ENCODE results near the gene AP3B2.

Gene AP3B2

GRCh38 chr15:82666606-82667005 is 43.1 kb downstream of the AP3B2 start:
- no peak overlapping the region for H2AFZ ChIP-seq (ENCODE audit: insufficient read depth, low read length, poor library complexity)
- H3K36me3 ChIP-seq (ENCODE audit: control insufficient read depth in 1 of 2, insufficient read depth in 2 of 2, low read length in 2 of 2), result no peaks in the 10 kb centered on the region
- no peak overlapping the region for H4K8ac ChIP-seq (ENCODE audit: low read depth, low read length)
- no peak overlapping the region for H2BK12ac ChIP-seq (ENCODE audit: low read length)
- H3K4me1 ChIP-seq (ENCODE audit: control insufficient read depth in 1 of 2, insufficient read depth in 2 of 2, low read length in 2 of 2), result no peaks in the 10 kb centered on the region
- no peak overlapping the region for H3K23ac ChIP-seq (ENCODE audit: low read length)
- no peak overlapping the region for H3K4me2 ChIP-seq (ENCODE audit: low read length)
- no peak overlapping the region for H3K18ac ChIP-seq (ENCODE audit: low read length)
- no peak overlapping the region for H4K91ac ChIP-seq (ENCODE audit: low read depth, low read length)
- no peak overlapping the region for H3K27ac ChIP-seq (ENCODE audit: low read depth, low read length)
- no peak overlapping the region for H3K4me3 ChIP-seq (ENCODE audit: low read depth, low read length)
- no CpG with 5 or more reads among the region's 10 CpGs for WGBS (ENCODE audit: extremely low coverage, insufficient coverage, insufficient read length)
- no peaks in the 10 kb centered on the region for H3K79me2 ChIP-seq (ENCODE audit: control insufficient read depth, insufficient read depth, low read length, poor library complexity)
- H3K9ac ChIP-seq (ENCODE audit: low read length), result no peak overlapping the region
- H3K27me3 ChIP-seq (ENCODE audit: insufficient read depth, low read length), result no peaks in the 10 kb centered on the region
- H2BK120ac ChIP-seq (ENCODE audit: insufficient read depth, low read length, poor library complexity), result no peak overlapping the region
- H3K9me3 ChIP-seq (ENCODE audit: insufficient read depth, low read depth, low read length), result no peaks in the 10 kb centered on the region
- H4K12ac ChIP-seq (ENCODE audit: low read depth, low read length), result no peak overlapping the region
- DNase-seq, result no peak
- no peak overlapping the region for H2AK5ac ChIP-seq (ENCODE audit: low read length)
- no peaks in the 10 kb centered on the region for H3K79me1 ChIP-seq (ENCODE audit: low read length)
- H2BK5ac ChIP-seq (ENCODE audit: low read depth, low read length, poor library complexity), result no peak overlapping the region
- H3K14ac ChIP-seq (ENCODE audit: low read length), result no peak overlapping the region
- H3K4ac ChIP-seq (ENCODE audit: low read depth, low read length), result no peak overlapping the region

- H2BK12ac ChIP-seq (ENCODE audit: low read length), result no peak overlapping the region
- H2BK5ac ChIP-seq (ENCODE audit: low read depth, low read length, poor library complexity), result no peak overlapping the region
- no peak overlapping the region for H4K12ac ChIP-seq (ENCODE audit: low read depth, low read length)
- H3K9me3 ChIP-seq (ENCODE audit: insufficient read depth, low read depth, low read length), result no peaks in the 10 kb centered on the region
- H3K23ac ChIP-seq (ENCODE audit: low read length), result no peak overlapping the region
- H3K9ac ChIP-seq (ENCODE audit: low read length), result no peak overlapping the region
- no peak overlapping the region for H3K18ac ChIP-seq (ENCODE audit: low read length)
- H3K27me3 ChIP-seq (ENCODE audit: insufficient read depth, low read length), result no peaks in the 10 kb centered on the region
- H2AFZ ChIP-seq (ENCODE audit: insufficient read depth, low read length, poor library complexity), result no peak overlapping the region
- H2AK5ac ChIP-seq (ENCODE audit: low read length), result no peak overlapping the region
- H3K4me1 ChIP-seq (ENCODE audit: control insufficient read depth in 1 of 2, insufficient read depth in 2 of 2, low read length in 2 of 2), result no peaks in the 10 kb centered on the region
- WGBS (ENCODE audit: extremely low coverage, insufficient coverage, insufficient read length), result no CpG with 5 or more reads among the region's 5 CpGs
- H4K91ac ChIP-seq (ENCODE audit: low read depth, low read length), result no peak overlapping the region
- DNase-seq, result no peak
- no peak overlapping the region for H3K14ac ChIP-seq (ENCODE audit: low read length)
- H3K4ac ChIP-seq (ENCODE audit: low read depth, low read length), result no peak overlapping the region
- H3K79me2 ChIP-seq (ENCODE audit: control insufficient read depth, insufficient read depth, low read length, poor library complexity), result no peaks in the 10 kb centered on the region
- H4K8ac ChIP-seq (ENCODE audit: low read depth, low read length), result no peak overlapping the region
- no peak overlapping the region for H2BK120ac ChIP-seq (ENCODE audit: insufficient read depth, low read length, poor library complexity)
- H3K4me2 ChIP-seq (ENCODE audit: low read length), result no peak overlapping the region
- H3K4me3 ChIP-seq (ENCODE audit: low read depth, low read length), result no peak overlapping the region
- no peaks in the 10 kb centered on the region for H3K36me3 ChIP-seq (ENCODE audit: control insufficient read depth in 1 of 2, insufficient read depth in 2 of 2, low read length in 2 of 2)
- no peak overlapping the region for H3K27ac ChIP-seq (ENCODE audit: low read depth, low read length)
- no peaks in the 10 kb centered on the region for H3K79me1 ChIP-seq (ENCODE audit: low read length)
Measured at GRCh38 chr15:82664021-82664420, 45.7 kb downstream of the AP3B2 start.

GRCh38 chr15:82663186-82663600 is 46.5 kb downstream of the AP3B2 start:
- Histone ChIP-seq H3K27me3 (ENCODE audit: insufficient read depth, low read length) (no peaks in the 10 kb centered on the region), H4K8ac (ENCODE audit: low read depth, low read length) (no peak overlapping the region), H2BK12ac (ENCODE audit: low read length) (no peak overlapping the region), H3K9me3 (ENCODE audit: insufficient read depth, low read depth, low read length) (no peaks in the 10 kb centered on the region), H4K91ac (ENCODE audit: low read depth, low read length) (no peak overlapping the region), H3K18ac (ENCODE audit: low read length) (no peak overlapping the region), H2AK5ac (ENCODE audit: low read length) (no peak overlapping the region), H2BK5ac (ENCODE audit: low read depth, low read length, poor library complexity) (no peak overlapping the region), H4K12ac (ENCODE audit: low read depth, low read length) (no peak overlapping the region), H3K23ac (ENCODE audit: low read length) (no peak overlapping the region), H3K4me1 (ENCODE audit: control insufficient read depth in 1 of 2, insufficient read depth in 2 of 2, low read length in 2 of 2) (no peaks in the 10 kb centered on the region), H3K79me1 (ENCODE audit: low read length) (no peaks in the 10 kb centered on the region), H3K4me3 (ENCODE audit: low read depth, low read length) (no peak overlapping the region), H3K79me2 (ENCODE audit: control insufficient read depth, insufficient read depth, low read length, poor library complexity) (no peaks in the 10 kb centered on the region), H3K4ac (ENCODE audit: low read depth, low read length) (no peak overlapping the region), H3K9ac (ENCODE audit: low read length) (no peak overlapping the region), H2BK120ac (ENCODE audit: insufficient read depth, low read length, poor library complexity) (no peak overlapping the region), H3K4me2 (ENCODE audit: low read length) (no peak overlapping the region), H3K36me3 (ENCODE audit: control insufficient read depth in 1 of 2, insufficient read depth in 2 of 2, low read length in 2 of 2) (no peaks in the 10 kb centered on the region), H2AFZ (ENCODE audit: insufficient read depth, low read length, poor library complexity) (no peak overlapping the region), H3K14ac (ENCODE audit: low read length) (no peak overlapping the region), H3K27ac (ENCODE audit: low read depth, low read length) (no peak overlapping the region)
- DNase-seq, result peak; percentile 29 to 72
- no CpG with 5 or more reads among the region's 4 CpGs for WGBS (ENCODE audit: extremely low coverage, insufficient coverage, insufficient read length)

GRCh38 chr15:82662641-82663040 is 47.0 kb downstream of the AP3B2 start:
- WGBS (ENCODE audit: extremely low coverage, insufficient coverage, insufficient read length), result no CpG with 5 or more reads among the region's 9 CpGs
- Histone ChIP-seq H3K79me1 (ENCODE audit: low read length) (no peaks in the 10 kb centered on the region), H4K12ac (ENCODE audit: low read depth, low read length) (no peak overlapping the region), H3K18ac (ENCODE audit: low read length) (no peak overlapping the region), H2BK12ac (ENCODE audit: low read length) (no peak overlapping the region), H3K14ac (ENCODE audit: low read length) (no peak overlapping the region), H3K4me3 (ENCODE audit: low read depth, low read length) (no peak overlapping the region), H3K23ac (ENCODE audit: low read length) (no peak overlapping the region), H3K4me2 (ENCODE audit: low read length) (no peak overlapping the region), H2AK5ac (ENCODE audit: low read length) (no peak overlapping the region), H3K9me3 (ENCODE audit: insufficient read depth, low read depth, low read length) (no peaks in the 10 kb centered on the region), H3K4ac (ENCODE audit: low read depth, low read length) (no peak overlapping the region), H3K79me2 (ENCODE audit: control insufficient read depth, insufficient read depth, low read length, poor library complexity) (no peaks in the 10 kb centered on the region), H4K91ac (ENCODE audit: low read depth, low read length) (no peak overlapping the region), H3K36me3 (ENCODE audit: control insufficient read depth in 1 of 2, insufficient read depth in 2 of 2, low read length in 2 of 2) (no peaks in the 10 kb centered on the region), H3K27me3 (ENCODE audit: insufficient read depth, low read length) (no peaks in the 10 kb centered on the region), H3K4me1 (ENCODE audit: control insufficient read depth in 1 of 2, insufficient read depth in 2 of 2, low read length in 2 of 2) (no peaks in the 10 kb centered on the region), H3K9ac (ENCODE audit: low read length) (no peak overlapping the region), H2BK120ac (ENCODE audit: insufficient read depth, low read length, poor library complexity) (no peak overlapping the region), H4K8ac (ENCODE audit: low read depth, low read length) (no peak overlapping the region), H2BK5ac (ENCODE audit: low read depth, low read length, poor library complexity) (no peak overlapping the region), H3K27ac (ENCODE audit: low read depth, low read length) (no peak overlapping the region), H2AFZ (ENCODE audit: insufficient read depth, low read length, poor library complexity) (no peak overlapping the region)
- no peak for DNase-seq

Data from trophoblast cell (in vitro differentiated cells and primary cell).